Neural progenitor cell (in vitro differentiated cells): Measurements from ENCODE around the gene CACNA1B.

Experiments used
- EZH2 ChIP-seq: fragments of 200-600 bp; sonication (generic); IDR thresholded peaks from 2 replicates; pipeline ENCODE4 v1.6.1; 2017; ENCODE audit warnings: antibody characterized with exemption, mild to moderate bottlenecking, moderate library complexity
- EZH2phosphoT487 ChIP-seq: fragments of 200-600 bp; sonication (generic); IDR thresholded peaks from 2 replicates; pipeline ENCODE4 v1.6.1; 2017; ENCODE audit warnings: antibody characterized with exemption
- TF ChIP-seq, protein P1 (sequence below): fragments of 200-600 bp; sonication (generic); IDR thresholded peaks from 2 replicates; pipeline ENCODE4 v1.5.1; 2017; ENCODE audit warnings: antibody characterized with exemption, mild to moderate bottlenecking

DNA sequence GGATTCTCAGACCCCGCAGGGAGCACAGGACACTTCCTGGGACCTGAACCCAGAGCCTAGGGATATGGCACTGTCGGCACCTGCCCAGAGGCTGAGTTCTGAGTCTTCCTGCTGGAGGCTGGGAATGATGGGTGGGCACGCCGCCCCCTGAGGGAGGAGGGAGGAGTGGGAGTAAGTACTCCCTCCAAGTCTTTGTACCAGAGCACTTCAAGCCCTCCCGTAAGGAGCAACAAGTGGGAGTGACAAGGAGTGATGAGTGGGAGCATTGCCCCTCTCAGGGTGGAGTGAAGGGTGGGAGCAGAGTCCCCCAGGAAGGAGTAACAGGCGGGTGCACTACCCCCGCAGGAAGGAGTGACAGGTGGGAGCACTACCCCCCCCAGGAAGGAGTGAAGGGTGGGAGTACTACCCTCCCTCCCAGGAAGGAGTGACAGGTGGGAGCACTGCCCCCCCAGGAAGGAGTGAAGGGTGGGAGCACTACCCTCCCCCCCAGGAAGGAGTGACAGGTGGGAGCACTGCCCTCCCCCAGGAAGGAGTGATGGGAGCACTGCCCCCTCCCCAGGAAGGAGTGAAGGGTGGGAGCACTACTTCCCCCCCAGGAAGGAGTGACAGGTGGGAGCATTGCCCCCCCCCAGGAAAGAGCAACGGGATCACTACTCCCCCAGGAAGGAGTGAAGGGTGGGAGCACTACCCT lies 100.1 kb downstream of the CACNA1B start:
- TF ChIP-seq, protein P1, sequence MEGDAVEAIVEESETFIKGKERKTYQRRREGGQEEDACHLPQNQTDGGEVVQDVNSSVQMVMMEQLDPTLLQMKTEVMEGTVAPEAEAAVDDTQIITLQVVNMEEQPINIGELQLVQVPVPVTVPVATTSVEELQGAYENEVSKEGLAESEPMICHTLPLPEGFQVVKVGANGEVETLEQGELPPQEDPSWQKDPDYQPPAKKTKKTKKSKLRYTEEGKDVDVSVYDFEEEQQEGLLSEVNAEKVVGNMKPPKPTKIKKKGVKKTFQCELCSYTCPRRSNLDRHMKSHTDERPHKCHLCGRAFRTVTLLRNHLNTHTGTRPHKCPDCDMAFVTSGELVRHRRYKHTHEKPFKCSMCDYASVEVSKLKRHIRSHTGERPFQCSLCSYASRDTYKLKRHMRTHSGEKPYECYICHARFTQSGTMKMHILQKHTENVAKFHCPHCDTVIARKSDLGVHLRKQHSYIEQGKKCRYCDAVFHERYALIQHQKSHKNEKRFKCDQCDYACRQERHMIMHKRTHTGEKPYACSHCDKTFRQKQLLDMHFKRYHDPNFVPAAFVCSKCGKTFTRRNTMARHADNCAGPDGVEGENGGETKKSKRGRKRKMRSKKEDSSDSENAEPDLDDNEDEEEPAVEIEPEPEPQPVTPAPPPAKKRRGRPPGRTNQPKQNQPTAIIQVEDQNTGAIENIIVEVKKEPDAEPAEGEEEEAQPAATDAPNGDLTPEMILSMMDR: no peak
- TF ChIP-seq EZH2: no peak
- no peak for TF ChIP-seq EZH2phosphoT487
